HG03378 (cell line): ENCODE measurements around the gene TSR2.
"Not testable (repeated sequence)": the region's sequence is repeated elsewhere in the genome, so short reads cannot be mapped to it uniquely, and the experiment has no call there.

ENCODE experiments used
- ATAC-seq: cut with Tn5 transposase; IDR thresholded peaks from one replicate; pipeline ENCODE4 v1.9.1; 2021; ENCODE audit warnings: mild to moderate bottlenecking, moderate library complexity; ENCODE audit not compliant: unreplicated experiment

Gene TSR2

GRCh38 chrX:54470054-54470760 is 30.0 kb downstream of the TSR2 start:
- ATAC-seq, result no peak

DNA sequence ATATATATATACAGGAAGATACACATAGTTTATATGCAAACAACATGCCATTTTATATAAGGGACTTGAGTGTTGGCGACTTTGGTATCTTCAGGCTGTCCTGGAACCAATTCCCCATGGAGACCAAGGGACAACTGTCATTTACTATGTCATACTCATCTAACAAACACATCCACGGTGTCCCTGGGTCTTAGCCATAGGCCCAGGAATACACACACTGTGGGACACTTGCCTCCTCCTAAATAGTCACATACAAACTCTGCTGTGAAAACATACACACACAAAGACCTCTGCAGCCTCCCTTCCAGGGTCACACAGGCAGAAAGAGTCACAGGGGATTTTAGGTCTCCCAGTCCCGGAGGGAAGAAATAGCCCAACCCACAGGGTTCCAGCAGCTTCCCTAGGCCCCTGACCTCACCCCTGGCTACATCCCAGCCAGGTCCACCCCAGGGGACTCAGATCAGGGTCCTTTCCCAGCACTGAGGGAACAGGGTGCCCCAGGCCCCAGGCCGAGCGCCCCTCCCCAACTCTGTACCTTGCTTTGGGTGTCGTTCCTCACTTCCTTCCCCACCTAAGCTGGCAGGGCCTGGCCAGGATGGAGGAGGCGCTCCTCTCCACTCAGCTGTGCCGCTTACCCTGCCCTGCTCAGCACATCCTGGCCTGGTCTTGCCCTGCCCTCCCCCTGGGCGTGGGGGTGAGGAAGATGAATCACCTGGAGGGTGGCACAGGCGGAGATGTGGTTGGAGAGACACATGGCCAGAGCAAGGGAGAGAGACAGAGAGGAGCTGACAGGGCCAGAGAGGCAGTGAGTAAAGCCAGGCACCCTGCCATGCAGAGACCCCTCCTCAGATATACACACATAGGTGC is 34.0 kb downstream of the TSR2 start:
- ATAC-seq, result no peak

- no peak for ATAC-seq
Measured at GRCh38 chrX:54479136-54480111, 39.2 kb downstream of the TSR2 start.

- ATAC-seq, result no peak
Measured at GRCh38 chrX:54482839-54483593, 42.8 kb downstream of the TSR2 start.

DNA sequence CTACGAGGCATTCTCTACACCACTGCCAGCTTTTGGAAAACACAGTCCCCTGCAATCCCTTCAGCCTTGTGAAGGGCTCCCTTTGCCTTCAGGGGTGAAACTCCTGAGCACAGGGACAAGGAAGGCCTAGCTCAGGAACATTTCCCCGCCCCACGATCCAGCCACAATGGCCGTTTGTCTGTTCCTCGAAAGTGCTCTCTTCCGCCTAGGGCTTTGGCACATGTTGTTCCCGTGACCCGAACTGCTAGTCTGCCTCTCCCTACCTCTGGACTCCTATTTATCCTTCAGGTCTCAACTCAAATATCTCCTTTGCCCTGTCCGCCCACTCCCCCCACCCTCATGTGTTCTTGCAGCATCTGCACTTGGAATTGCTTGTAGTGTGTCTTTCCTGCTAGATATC is 43.7 kb downstream of the TSR2 start:
- no peak for ATAC-seq

DNA sequence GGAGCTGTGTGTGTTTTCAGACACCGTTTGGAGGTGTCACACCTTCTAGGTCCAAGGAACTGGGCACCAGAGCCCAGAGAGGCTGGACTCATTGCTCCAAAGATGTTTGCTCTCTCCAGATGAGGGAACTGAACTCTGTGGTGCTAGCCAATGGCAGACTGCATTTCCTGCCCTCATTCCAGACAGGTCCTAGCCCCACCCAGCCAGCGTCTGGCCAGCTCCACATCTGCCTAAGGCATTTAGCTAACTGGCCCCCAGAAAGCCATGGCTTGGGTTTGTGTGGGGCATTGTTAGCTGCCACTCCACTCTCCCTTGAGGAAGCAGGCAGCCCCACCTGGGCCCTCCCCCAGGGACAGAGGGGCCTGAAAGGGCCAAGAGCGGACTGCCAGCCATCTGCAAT is 44.5 kb downstream of the TSR2 start:
- no peak for ATAC-seq

DNA sequence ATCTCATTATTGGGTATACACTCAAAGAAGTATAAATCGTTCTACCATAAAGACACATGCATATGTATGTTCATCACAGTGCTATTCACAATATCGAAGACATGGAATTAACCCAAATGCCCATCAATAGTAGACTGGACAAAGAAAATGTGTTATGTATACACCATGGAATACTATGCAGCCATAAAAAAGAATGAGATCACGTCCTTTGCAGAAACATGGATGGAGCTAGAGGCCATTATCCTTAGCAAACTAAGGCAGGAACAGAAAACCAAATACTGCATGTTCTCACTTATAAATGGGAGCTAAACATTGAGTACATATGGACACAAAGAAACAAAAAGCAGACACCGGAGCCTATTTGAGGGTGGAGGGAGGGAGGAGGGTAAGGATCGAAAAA is 49.6 kb downstream of the TSR2 start:
- ATAC-seq, result not testable (repeated sequence)

GRCh38 chrX:54492340-54492739 is 52.1 kb downstream of the TSR2 start:
- ATAC-seq, result no peak

GRCh38 chrX:54494166-54494988 is 54.2 kb downstream of the TSR2 start:
- ATAC-seq, result no peak
